ENCODE measurements around the gene GPD2. TPM values are rescaled to one million over a fixed set of nuclear protein-coding genes. Genes with fewer than 3 reads are reported as not detected.

The GPD2 gene
- total and polyA plus RNA-seq, 2 of the 8 experiments (the other 6 are each of a cell fraction or from before 2014, with no cell fraction given) = 8.4 to 43.1 TPM

DNA sequence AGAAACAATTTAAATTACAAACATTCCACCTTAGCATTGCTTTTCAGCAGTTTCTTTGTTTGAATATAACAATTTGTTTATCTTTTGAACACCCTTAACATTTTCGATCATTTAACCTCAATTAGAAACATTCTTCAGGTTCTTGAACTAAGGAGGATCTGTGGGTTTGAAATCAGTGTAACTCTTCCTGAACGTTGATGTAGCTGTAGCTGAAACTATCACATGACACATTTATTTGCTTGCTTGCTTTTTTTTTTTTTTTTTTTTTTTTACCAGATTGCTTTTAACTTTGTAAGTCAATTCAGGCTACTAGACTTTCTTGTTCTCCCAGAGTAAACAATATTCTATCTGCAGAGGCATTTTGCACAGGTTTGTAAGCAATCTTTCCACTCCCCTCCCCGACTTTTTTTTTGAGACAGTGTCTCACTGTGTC, 47.6 kb downstream of the GPD2 start (continued):
- no peak for TF ChIP-seq PHF8 (conservative IDR thresholded peaks at IDR 0.05; ENCODE audit: low read depth, low read length)

Measured in H1 (cell line).